Smooth muscle cell (in vitro differentiated cells): ENCODE measurements around the gene TECTA. TPM values are rescaled to one million over a fixed set of nuclear protein-coding genes. Genes with fewer than 3 reads are reported as not detected.

Experiments used
- DNase-seq: peaks from one replicate; lab custom pipeline; 2025; ENCODE audit not compliant: unreplicated experiment; lab: John Stamatoyannopoulos, UW
- H2AFZ ChIP-seq: fragments of 200-600 bp; sonication (generic); 2 replicates; pipeline ENCODE4 v1.6.0; 2016; ENCODE audit warnings: antibody characterized with exemption, low read depth, mild to moderate bottlenecking
- H3F3A ChIP-seq: fragments of 200-600 bp; sonication (generic); 2 replicates; pipeline ENCODE4 v1.6.0; 2017; ENCODE audit warnings: antibody characterized with exemption, low read depth
- H3K27ac ChIP-seq: fragments of 200-600 bp; sonication (generic); 2 replicates; pipeline ENCODE4 v1.5.1; 2016; ENCODE audit warnings: low read depth, mild to moderate bottlenecking
- H3K27me3 ChIP-seq: fragments of 200-600 bp; sonication (generic); 2 replicates; pipeline ENCODE4 v1.6.1; 2016; ENCODE audit warnings: low read depth, mild to moderate bottlenecking
- H3K36me3 ChIP-seq: fragments of 200-600 bp; sonication (generic); 2 replicates; pipeline ENCODE4 v1.5.1; 2016; ENCODE audit warnings: low read depth
- H3K4me1 ChIP-seq: fragments of 200-600 bp; sonication (generic); 2 replicates; pipeline ENCODE4 v1.5.1; 2016; ENCODE audit warnings: low read depth
- H3K4me2 ChIP-seq: fragments of 200-600 bp; sonication (generic); 2 replicates; pipeline ENCODE4 v1.6.0; 2016; ENCODE audit warnings: mild to moderate bottlenecking
- H3K4me3 ChIP-seq: fragments of 200-600 bp; sonication (generic); 2 replicates; pipeline ENCODE4 v1.5.1; 2016; ENCODE audit warnings: mild to moderate bottlenecking
- H3K79me2 ChIP-seq: fragments of 200-600 bp; sonication (generic); 2 replicates; pipeline ENCODE4 v1.6.0; 2016; ENCODE audit warnings: low read depth, mild to moderate bottlenecking
- H3K9ac ChIP-seq: fragments of 200-600 bp; sonication (generic); 2 replicates; pipeline ENCODE4 v1.6.0; 2016; ENCODE audit warnings: low read depth
- H3K9me3 ChIP-seq: fragments of 200-600 bp; sonication (generic); replicated peaks from 2 replicates; pipeline ENCODE4 v1.5.1; 2016; ENCODE audit warnings: low read depth
- H4K20me1 ChIP-seq: fragments of 200-600 bp; sonication (generic); 2 replicates; pipeline ENCODE4 v1.6.0; 2016; ENCODE audit warnings: low read depth
- WGBS: methylation state at CpG from one replicate; pipeline ENCODE4 v1.1.7; 2016; ENCODE audit warnings: low lambda C conversion rate; 5-methylcytosine and 5-hydroxymethylcytosine counted together
- polyA plus RNA-seq: library from polyadenylated mRNA; unstranded; fragments of >200 nt; fragmentation: Nextera tagmentation; extraction: Ambion mirVana; gene quantifications from 2 replicates; pipeline ENCODE4 v1.2.1, GENCODE V29; 2016
- total RNA-seq: library from RNA; depleted of rRNA; stranded (reverse); fragments of >200 nt; gene quantifications from 2 replicates; pipeline ENCODE4 v1.2.3, GENCODE V29; 2014
- TF ChIP-seq, protein P1 (sequence below): fragments of 200-600 bp; sonication (generic); IDR thresholded peaks from 2 replicates; pipeline ENCODE4 v1.5.1; 2017; ENCODE audit warnings: borderline replicate concordance, mild to moderate bottlenecking, antibody characterized with exemption; ENCODE audit not compliant: insufficient read depth, poor library complexity, severe bottlenecking

Gene TECTA
- total and polyA plus RNA-seq, 2 experiments from 2014 or later: 0.59 to 1.5 TPM

DNA sequence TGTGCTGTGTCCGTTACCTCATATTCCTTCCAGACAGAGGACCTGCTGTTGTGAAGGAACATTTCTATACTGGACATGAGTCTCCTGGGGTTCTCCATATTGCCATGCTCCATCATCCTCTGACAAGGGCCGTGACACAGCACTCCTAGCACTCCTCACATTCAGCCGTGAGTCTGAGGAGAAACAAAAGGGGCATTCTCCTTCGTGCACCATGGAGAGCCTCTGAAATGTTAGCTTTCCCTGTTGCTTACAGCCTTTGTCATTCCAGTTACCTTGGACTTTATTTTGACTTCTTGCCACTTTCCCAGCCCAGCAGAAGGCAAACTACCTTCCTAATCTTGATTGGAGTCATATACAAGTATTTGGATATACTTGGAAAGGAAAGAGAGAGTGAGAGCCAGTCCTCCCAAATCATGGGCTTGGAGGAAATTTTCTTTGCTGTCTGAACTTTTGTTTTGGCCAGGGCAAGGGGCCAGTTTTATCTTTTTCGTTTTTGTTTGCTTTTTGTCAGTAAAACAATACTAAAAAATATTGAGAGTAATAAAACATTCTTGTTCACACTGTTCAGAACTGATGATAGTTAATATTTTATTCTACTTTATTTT is 29.1 kb upstream of the TECTA start:
- TF ChIP-seq, protein P1, sequence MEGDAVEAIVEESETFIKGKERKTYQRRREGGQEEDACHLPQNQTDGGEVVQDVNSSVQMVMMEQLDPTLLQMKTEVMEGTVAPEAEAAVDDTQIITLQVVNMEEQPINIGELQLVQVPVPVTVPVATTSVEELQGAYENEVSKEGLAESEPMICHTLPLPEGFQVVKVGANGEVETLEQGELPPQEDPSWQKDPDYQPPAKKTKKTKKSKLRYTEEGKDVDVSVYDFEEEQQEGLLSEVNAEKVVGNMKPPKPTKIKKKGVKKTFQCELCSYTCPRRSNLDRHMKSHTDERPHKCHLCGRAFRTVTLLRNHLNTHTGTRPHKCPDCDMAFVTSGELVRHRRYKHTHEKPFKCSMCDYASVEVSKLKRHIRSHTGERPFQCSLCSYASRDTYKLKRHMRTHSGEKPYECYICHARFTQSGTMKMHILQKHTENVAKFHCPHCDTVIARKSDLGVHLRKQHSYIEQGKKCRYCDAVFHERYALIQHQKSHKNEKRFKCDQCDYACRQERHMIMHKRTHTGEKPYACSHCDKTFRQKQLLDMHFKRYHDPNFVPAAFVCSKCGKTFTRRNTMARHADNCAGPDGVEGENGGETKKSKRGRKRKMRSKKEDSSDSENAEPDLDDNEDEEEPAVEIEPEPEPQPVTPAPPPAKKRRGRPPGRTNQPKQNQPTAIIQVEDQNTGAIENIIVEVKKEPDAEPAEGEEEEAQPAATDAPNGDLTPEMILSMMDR: no peak
- Histone ChIP-seq H3K4me1 (no peaks in the 10 kb centered on the region), H3K79me2 (no peaks in the 10 kb centered on the region), H3F3A (no peaks in the 10 kb centered on the region), H3K27ac (no peak overlapping the region), H3K4me3 (no peak overlapping the region), H3K27me3 (no peaks in the 10 kb centered on the region), H3K9me3 (no peaks in the 10 kb centered on the region), H4K20me1 (peaks cover 8% of the 10 kb centered on the region), H2AFZ (no peak overlapping the region), H3K9ac (no peak overlapping the region), H3K36me3 (no peaks in the 10 kb centered on the region), H3K4me2 (no peak overlapping the region)
- WGBS: 77% methylated on average over 5 of the region's 5 CpGs
- no peak for DNase-seq

- Histone ChIP-seq H3K9ac (no peak overlapping the region), H4K20me1 (peaks cover 69% of the 10 kb centered on the region), H3K27ac (no peak overlapping the region), H3K4me2 (no peak overlapping the region), H3K4me3 (no peak overlapping the region), H3K4me1 (no peaks in the 10 kb centered on the region), H2AFZ (no peak overlapping the region), H3K79me2 (no peaks in the 10 kb centered on the region), H3F3A (no peaks in the 10 kb centered on the region), H3K27me3 (no peaks in the 10 kb centered on the region), H3K9me3 (no peaks in the 10 kb centered on the region), H3K36me3 (no peaks in the 10 kb centered on the region)
- WGBS: 96% methylated on average over 3 of the region's 3 CpGs
- no peak for DNase-seq
- TF ChIP-seq, protein P1: no peak
Measured at GRCh38 chr11:121081321-121081720, 19.7 kb upstream of the TECTA start.

DNA sequence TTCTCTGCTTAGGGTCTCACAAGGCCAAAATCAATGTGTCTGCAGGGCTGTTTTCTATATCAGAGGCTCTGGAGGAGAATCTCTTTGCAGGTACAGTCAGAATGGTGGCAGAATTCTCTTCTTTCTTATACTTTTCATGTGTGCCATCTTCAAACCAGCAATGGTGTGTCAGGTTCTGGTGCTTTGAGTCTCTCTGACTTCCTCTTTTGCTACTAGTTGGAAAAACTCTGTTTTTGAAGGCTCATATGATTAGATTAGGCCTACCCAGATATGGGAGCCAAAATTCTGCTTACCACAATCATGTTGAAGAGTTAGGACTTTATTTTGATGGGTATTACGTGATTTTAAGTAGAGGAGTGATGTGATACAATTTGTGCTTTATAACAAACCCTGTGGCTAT is 18.8 kb upstream of the TECTA start:
- no peak for DNase-seq
- Histone ChIP-seq H3K4me2 (no peak overlapping the region), H4K20me1 (peaks cover 64% of the 10 kb centered on the region), H3K79me2 (no peaks in the 10 kb centered on the region), H3K4me3 (no peak overlapping the region), H3K36me3 (no peaks in the 10 kb centered on the region), H3F3A (no peaks in the 10 kb centered on the region), H3K9ac (no peak overlapping the region), H3K27me3 (no peaks in the 10 kb centered on the region), H3K27ac (no peak overlapping the region), H2AFZ (no peak overlapping the region), H3K4me1 (no peaks in the 10 kb centered on the region), H3K9me3 (no peaks in the 10 kb centered on the region)
- TF ChIP-seq, protein P1: no peak
- WGBS: 100% methylated on average over 1 of the region's 1 CpG

DNA sequence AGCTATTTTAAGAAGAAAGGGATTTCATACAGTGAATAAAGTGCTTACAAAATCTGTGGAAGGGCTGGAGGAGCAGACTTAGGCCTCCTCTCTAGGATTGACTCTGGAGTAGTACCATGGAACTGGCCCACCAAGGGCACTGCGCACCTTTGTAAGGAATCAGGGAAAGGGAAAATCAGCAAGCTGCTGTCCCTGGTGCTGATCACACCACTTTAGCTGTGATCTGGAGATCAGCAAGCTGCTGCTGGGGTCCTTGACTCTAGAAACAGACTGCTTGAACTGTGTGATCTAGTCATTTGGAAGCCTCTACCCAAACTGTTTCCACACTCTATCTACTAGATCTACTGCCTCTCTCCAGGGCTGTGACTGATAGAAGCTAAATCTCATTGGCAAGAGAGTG is 18.4 kb upstream of the TECTA start:
- Histone ChIP-seq H3K27me3 (no peaks in the 10 kb centered on the region), H2AFZ (no peak overlapping the region), H3K9me3 (no peaks in the 10 kb centered on the region), H3K36me3 (no peaks in the 10 kb centered on the region), H3K27ac (no peak overlapping the region), H3K4me1 (no peaks in the 10 kb centered on the region), H3K9ac (no peak overlapping the region), H3K79me2 (no peaks in the 10 kb centered on the region), H4K20me1 (peaks cover 61% of the 10 kb centered on the region), H3F3A (no peaks in the 10 kb centered on the region), H3K4me2 (no peak overlapping the region), H3K4me3 (no peak overlapping the region)
- 100% methylated on average over 1 of the region's 1 CpG for WGBS
- TF ChIP-seq, protein P1: no peak
- no peak for DNase-seq
